HepG2 (cell line): Measurements from ENCODE around the gene USP7. TPM values are rescaled to one million over a fixed set of nuclear protein-coding genes. Genes with fewer than 3 reads are reported as not detected.

Experiments
- AGO2 ChIP-seq: fragments of 200-400 bp; formaldehyde crosslinking; optimal IDR thresholded peaks from 2 replicates; pipeline ENCODE3; 2017; ENCODE audit warnings: mild to moderate bottlenecking, low read depth, low read length, moderate library complexity
- MEIS1 ChIP-seq: sonication (generic); formaldehyde crosslinking; IDR thresholded peaks from 2 replicates; pipeline ENCODE4 v1.9.0; 2021; ENCODE audit warnings: mild to moderate bottlenecking, missing genetic modification reagents, moderate library complexity, borderline replicate concordance
- MEIS2 ChIP-seq: sonication (generic); formaldehyde crosslinking; IDR thresholded peaks from 2 replicates; pipeline ENCODE4 v1.9.0; 2021; ENCODE audit warnings: mild to moderate bottlenecking, missing genetic modification reagents
- NR2C2 ChIP-seq: sonication (generic); formaldehyde crosslinking; IDR thresholded peaks from 2 replicates; pipeline ENCODE4 v1.4.0; 2020; ENCODE audit warnings: missing genetic modification reagents, mild to moderate bottlenecking, moderate library complexity, borderline replicate concordance
- RXRA ChIP-seq: sonication (generic); formaldehyde crosslinking; IDR thresholded peaks from 2 replicates; pipeline ENCODE4 v1.5.1; 2020; ENCODE audit warnings: missing genetic modification reagents
- SALL1 ChIP-seq: sonication (generic); formaldehyde crosslinking; IDR thresholded peaks from 2 replicates; pipeline ENCODE4 v1.8.0; 2022; ENCODE audit warnings: mild to moderate bottlenecking, missing genetic modification reagents
- TBL1XR1 ChIP-seq: fragments of 150-350 bp; IDR thresholded peaks from 2 replicates; pipeline ENCODE4 v1.6.1; 2014; ENCODE audit warnings: borderline replicate concordance, low read length; ENCODE audit not compliant: partially characterized antibody
- ZFAT ChIP-seq: sonication (generic); formaldehyde crosslinking; conservative IDR thresholded peaks from 2 replicates; pipeline ENCODE4 v1.8.1; 2023; ENCODE audit warnings: missing genetic modification reagents, inconsistent platforms
- ZNF33B ChIP-seq: sonication (generic); formaldehyde crosslinking; IDR thresholded peaks from 2 replicates; pipeline ENCODE4 v1.5.1; 2020; ENCODE audit warnings: mild to moderate bottlenecking, missing genetic modification reagents
- ZNF816 ChIP-seq: sonication (generic); formaldehyde crosslinking; IDR thresholded peaks from 2 replicates; pipeline ENCODE4 v1.8.0; 2022; ENCODE audit warnings: missing genetic modification reagents, mild to moderate bottlenecking, borderline replicate concordance
- polyA plus RNA-seq, 8 experiments: library from polyadenylated mRNA; depleted of rRNA in 3 of 8; stranded (reverse) in 7 of 8; unstranded in 1 of 8; fragments of >200 nt; fragmentation: Illumina TruSeq in 4 of 8; extraction: Trizol in 4 of 8; gene quantifications; 2 replicates each; pipeline versions ENCODE4 v1.2.1 to v1.2.3, GENCODE V29; 2011 to 2016; ENCODE audit warnings: low read depth in 4 of 8, missing spikeins in 1 of 8, mixed read lengths in 1 of 8; ENCODE audit not compliant: insufficient read depth in 1 of 8
- total RNA-seq, 5 experiments: library from RNA; depleted of rRNA; stranded (reverse); fragments of >200 nt; fragmentation: Illumina TruSeq; extraction: Trizol; gene quantifications; 2 replicates each; pipeline ENCODE4 v1.2.3, GENCODE V29; 2016; ENCODE audit warnings: low read depth in 1 of 5
- TF ChIP-seq, protein P1 (sequence below): sonication (generic); formaldehyde crosslinking; IDR thresholded peaks from 2 replicates; pipeline ENCODE4 v1.4.0; 2020; ENCODE audit warnings: mild to moderate bottlenecking, missing genetic modification reagents, borderline replicate concordance
- TF ChIP-seq, protein P2 (sequence below): sonication (generic); formaldehyde crosslinking; IDR thresholded peaks from 2 replicates; pipeline ENCODE4 v1.5.0; 2020; ENCODE audit warnings: missing genetic modification reagents, mild to moderate bottlenecking, borderline replicate concordance
- TF ChIP-seq, protein P3 (sequence below), 2 experiments: sonication (generic) in 1 of 2; formaldehyde crosslinking in 1 of 2; IDR thresholded peaks; 2 replicates each; pipeline versions ENCODE4 v1.4.0 to v1.6.1; 2018 to 2020; ENCODE audit warnings: missing genetic modification reagents in 2 of 2, borderline replicate concordance in 1 of 2, low read depth in 1 of 2, mild to moderate bottlenecking in 1 of 2, missing biosample characterization in 1 of 2
- TF ChIP-seq, protein P4 (sequence below): IDR thresholded peaks from 2 replicates; pipeline ENCODE4 v1.6.1; 2016; ENCODE audit warnings: low read depth, missing genetic modification reagents, missing compliant biosample characterization

The USP7 gene
- total and polyA plus RNA-seq, 2 of the 13 experiments (the other 11 are each of a cell fraction or from before 2014, with no cell fraction given): 52.5 to 173 TPM

DNA sequence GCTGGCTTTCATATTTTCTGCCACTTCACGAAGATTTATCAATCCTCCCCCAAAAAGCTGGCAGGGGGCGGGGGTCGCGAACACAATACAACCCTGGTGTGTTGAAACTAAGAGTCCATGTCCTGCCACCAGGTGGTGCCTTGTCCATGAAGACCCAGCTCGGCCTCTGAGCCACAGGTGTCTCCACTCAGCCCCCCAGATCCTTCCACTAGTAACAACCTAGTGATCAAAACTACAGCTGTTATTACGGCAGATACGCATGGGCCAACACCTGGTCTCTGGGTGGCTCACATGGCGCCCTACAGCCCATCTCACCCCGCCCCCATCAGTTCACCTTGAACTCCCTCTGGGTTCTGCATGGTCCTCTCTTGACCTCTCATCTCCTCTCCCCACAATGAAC is 27.7 kb downstream of the USP7 start (continued):
- TF ChIP-seq RXRA (0 out of 2 replicates have a peak, but pooled peaks have one; percentile 21), NR2C2 (no peak), ZNF33B (no peak), ZFAT (no peak), TBL1XR1 (peak; percentile 20), MEIS2 (CRISPR knock-in tag) (no peak), AGO2 (no peak), ZNF816 (CRISPR knock-in tag) (no peak), SALL1 (no peak; the same call in 1 of the 2 replicates), MEIS1 (CRISPR knock-in tag) (no peak)
- TF ChIP-seq, protein P1, sequence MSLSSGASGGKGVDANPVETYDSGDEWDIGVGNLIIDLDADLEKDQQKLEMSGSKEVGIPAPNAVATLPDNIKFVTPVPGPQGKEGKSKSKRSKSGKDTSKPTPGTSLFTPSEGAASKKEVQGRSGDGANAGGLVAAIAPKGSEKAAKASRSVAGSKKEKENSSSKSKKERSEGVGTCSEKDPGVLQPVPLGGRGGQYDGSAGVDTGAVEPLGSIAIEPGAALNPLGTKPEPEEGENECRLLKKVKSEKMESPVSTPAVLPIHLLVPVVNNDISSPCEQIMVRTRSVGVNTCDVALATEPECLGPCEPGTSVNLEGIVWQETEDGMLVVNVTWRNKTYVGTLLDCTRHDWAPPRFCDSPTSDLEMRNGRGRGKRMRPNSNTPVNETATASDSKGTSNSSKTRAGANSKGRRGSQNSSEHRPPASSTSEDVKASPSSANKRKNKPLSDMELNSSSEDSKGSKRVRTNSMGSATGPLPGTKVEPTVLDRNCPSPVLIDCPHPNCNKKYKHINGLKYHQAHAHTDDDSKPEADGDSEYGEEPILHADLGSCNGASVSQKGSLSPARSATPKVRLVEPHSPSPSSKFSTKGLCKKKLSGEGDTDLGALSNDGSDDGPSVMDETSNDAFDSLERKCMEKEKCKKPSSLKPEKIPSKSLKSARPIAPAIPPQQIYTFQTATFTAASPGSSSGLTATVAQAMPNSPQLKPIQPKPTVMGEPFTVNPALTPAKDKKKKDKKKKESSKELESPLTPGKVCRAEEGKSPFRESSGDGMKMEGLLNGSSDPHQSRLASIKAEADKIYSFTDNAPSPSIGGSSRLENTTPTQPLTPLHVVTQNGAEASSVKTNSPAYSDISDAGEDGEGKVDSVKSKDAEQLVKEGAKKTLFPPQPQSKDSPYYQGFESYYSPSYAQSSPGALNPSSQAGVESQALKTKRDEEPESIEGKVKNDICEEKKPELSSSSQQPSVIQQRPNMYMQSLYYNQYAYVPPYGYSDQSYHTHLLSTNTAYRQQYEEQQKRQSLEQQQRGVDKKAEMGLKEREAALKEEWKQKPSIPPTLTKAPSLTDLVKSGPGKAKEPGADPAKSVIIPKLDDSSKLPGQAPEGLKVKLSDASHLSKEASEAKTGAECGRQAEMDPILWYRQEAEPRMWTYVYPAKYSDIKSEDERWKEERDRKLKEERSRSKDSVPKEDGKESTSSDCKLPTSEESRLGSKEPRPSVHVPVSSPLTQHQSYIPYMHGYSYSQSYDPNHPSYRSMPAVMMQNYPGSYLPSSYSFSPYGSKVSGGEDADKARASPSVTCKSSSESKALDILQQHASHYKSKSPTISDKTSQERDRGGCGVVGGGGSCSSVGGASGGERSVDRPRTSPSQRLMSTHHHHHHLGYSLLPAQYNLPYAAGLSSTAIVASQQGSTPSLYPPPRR (CRISPR knock-in tag): no peak
- TF ChIP-seq, protein P2, sequence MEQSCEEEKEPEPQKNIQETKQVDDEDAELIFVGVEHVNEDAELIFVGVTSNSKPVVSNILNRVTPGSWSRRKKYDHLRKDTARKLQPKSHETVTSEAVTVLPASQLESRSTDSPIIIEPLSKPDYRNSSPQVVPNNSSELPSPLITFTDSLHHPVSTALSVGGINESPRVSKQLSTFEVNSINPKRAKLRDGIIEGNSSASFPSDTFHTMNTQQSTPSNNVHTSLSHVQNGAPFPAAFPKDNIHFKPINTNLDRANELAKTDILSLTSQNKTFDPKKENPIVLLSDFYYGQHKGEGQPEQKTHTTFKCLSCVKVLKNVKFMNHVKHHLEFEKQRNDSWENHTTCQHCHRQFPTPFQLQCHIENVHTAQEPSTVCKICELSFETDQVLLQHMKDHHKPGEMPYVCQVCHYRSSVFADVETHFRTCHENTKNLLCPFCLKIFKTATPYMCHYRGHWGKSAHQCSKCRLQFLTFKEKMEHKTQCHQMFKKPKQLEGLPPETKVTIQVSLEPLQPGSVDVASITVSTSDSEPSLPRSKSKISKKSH (CRISPR knock-in tag): peak; percentile 48; the same call in 1 of the 2 replicates
- TF ChIP-seq, protein P3, sequence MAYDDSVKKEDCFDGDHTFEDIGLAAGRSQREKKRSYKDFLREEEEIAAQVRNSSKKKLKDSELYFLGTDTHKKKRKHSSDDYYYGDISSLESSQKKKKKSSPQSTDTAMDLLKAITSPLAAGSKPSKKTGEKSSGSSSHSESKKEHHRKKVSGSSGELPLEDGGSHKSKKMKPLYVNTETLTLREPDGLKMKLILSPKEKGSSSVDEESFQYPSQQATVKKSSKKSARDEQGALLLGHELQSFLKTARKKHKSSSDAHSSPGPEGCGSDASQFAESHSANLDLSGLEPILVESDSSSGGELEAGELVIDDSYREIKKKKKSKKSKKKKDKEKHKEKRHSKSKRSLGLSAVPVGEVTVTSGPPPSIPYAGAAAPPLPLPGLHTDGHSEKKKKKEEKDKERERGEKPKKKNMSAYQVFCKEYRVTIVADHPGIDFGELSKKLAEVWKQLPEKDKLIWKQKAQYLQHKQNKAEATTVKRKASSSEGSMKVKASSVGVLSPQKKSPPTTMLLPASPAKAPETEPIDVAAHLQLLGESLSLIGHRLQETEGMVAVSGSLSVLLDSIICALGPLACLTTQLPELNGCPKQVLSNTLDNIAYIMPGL (CRISPR knock-in tag; IDR thresholded peaks at IDR 0.05; ENCODE audit: borderline replicate concordance in 1 of 2, low read depth in 1 of 2): peak in 1 of 2 experiments; percentile 26; a peak in 1 of 4 replicates
- TF ChIP-seq, protein P4, sequence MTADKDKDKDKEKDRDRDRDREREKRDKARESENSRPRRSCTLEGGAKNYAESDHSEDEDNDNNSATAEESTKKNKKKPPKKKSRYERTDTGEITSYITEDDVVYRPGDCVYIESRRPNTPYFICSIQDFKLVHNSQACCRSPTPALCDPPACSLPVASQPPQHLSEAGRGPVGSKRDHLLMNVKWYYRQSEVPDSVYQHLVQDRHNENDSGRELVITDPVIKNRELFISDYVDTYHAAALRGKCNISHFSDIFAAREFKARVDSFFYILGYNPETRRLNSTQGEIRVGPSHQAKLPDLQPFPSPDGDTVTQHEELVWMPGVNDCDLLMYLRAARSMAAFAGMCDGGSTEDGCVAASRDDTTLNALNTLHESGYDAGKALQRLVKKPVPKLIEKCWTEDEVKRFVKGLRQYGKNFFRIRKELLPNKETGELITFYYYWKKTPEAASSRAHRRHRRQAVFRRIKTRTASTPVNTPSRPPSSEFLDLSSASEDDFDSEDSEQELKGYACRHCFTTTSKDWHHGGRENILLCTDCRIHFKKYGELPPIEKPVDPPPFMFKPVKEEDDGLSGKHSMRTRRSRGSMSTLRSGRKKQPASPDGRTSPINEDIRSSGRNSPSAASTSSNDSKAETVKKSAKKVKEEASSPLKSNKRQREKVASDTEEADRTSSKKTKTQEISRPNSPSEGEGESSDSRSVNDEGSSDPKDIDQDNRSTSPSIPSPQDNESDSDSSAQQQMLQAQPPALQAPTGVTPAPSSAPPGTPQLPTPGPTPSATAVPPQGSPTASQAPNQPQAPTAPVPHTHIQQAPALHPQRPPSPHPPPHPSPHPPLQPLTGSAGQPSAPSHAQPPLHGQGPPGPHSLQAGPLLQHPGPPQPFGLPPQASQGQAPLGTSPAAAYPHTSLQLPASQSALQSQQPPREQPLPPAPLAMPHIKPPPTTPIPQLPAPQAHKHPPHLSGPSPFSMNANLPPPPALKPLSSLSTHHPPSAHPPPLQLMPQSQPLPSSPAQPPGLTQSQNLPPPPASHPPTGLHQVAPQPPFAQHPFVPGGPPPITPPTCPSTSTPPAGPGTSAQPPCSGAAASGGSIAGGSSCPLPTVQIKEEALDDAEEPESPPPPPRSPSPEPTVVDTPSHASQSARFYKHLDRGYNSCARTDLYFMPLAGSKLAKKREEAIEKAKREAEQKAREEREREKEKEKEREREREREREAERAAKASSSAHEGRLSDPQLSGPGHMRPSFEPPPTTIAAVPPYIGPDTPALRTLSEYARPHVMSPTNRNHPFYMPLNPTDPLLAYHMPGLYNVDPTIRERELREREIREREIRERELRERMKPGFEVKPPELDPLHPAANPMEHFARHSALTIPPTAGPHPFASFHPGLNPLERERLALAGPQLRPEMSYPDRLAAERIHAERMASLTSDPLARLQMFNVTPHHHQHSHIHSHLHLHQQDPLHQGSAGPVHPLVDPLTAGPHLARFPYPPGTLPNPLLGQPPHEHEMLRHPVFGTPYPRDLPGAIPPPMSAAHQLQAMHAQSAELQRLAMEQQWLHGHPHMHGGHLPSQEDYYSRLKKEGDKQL (CRISPR knock-in tag): no peak
